GM19468 (cell line): Measurements from ENCODE around the gene USP19.

Experiments used
- ATAC-seq: cut with Tn5 transposase; IDR thresholded peaks from one replicate; pipeline ENCODE4 v1.9.1; 2021; ENCODE audit warnings: mild to moderate bottlenecking, moderate library complexity, moderate number of reproducible peaks; ENCODE audit not compliant: unreplicated experiment; ENCODE audit errors: extremely low read depth

The USP19 gene

GRCh38 chr3:49120438-49121131 is at the start of gene USP19:
Gene USP19 (minus strand): TSS chr3:49120823. CDS start chr3:49119145, 1,678 bp downstream.
- peak; percentile 31 for ATAC-seq

GRCh38 chr3:49166752-49167556 is 46.3 kb upstream of the USP19 start:
- no peak for ATAC-seq

- ATAC-seq: no peak
Observed at GRCh38 chr3:49165771-49166751, 45.4 kb upstream of the USP19 start, which contains the start of gene CCDC71. Gene CCDC71 (minus strand): TSS chr3:49166331. CDS start chr3:49164208, 2,123 bp downstream.

- ATAC-seq: no peak
Observed at GRCh38 chr3:49164983-49165720, 44.5 kb upstream of the USP19 start.

- no peak for ATAC-seq
Observed at GRCh38 chr3:49163609-49164008, 43.0 kb upstream of the USP19 start.

- ATAC-seq: no peak
Observed at GRCh38 chr3:49162751-49163419, 42.3 kb upstream of the USP19 start.

- no peak for ATAC-seq
Observed at GRCh38 chr3:49161808-49162530, 41.3 kb upstream of the USP19 start.

GRCh38 chr3:49161197-49161596 is 40.6 kb upstream of the USP19 start:
- ATAC-seq: no peak

GRCh38 chr3:49158792-49159191 is 38.2 kb upstream of the USP19 start:
- ATAC-seq: no peak

- ATAC-seq: no peak
Observed at GRCh38 chr3:49158103-49158709, 37.6 kb upstream of the USP19 start.

GRCh38 chr3:49157289-49157688 is 36.7 kb upstream of the USP19 start:
- no peak for ATAC-seq

GRCh38 chr3:49153349-49153912 is 32.8 kb upstream of the USP19 start:
- no peak for ATAC-seq

- ATAC-seq: no peak
Observed at GRCh38 chr3:49151610-49152009, 31.0 kb upstream of the USP19 start.

GRCh38 chr3:49148159-49148558 is 27.5 kb upstream of the USP19 start:
- ATAC-seq: no peak

- no peak for ATAC-seq
Observed at GRCh38 chr3:49140080-49140479, 19.5 kb upstream of the USP19 start.

GRCh38 chr3:49135499-49135898 is 14.9 kb upstream of the USP19 start:
- no peak for ATAC-seq

- ATAC-seq: no peak
Observed at GRCh38 chr3:49134471-49135265, 14.0 kb upstream of the USP19 start.
